Sigmoid colon (tissue), 4 donors: ENCODE data around the gene LCE3D.

Experiments
- CTCF ChIP-seq, 4 experiments: fragments of 450-650 bp in 3 of 4; fragments of 200-600 bp in 1 of 4; IDR thresholded peaks; one replicate each; pipeline ENCODE4 v1.5.1; 2016 to 2019; ENCODE audit warnings: antibody characterized with exemption in 4 of 4, mild to moderate bottlenecking in 3 of 4, moderate library complexity in 2 of 4
- EP300 ChIP-seq, 4 donors: sonication (generic); formaldehyde crosslinking; IDR thresholded peaks; one replicate each; pipeline ENCODE4 v1.6.1; 2017; ENCODE audit warnings: antibody characterized with exemption in 4 of 4
- POLR2A ChIP-seq, 2 donors: fragments of 450-650 bp; IDR thresholded peaks; one replicate each; pipeline ENCODE4 v1.6.1; 2016; ENCODE audit warnings: antibody characterized with exemption in 2 of 2, mild to moderate bottlenecking in 2 of 2, moderate library complexity in 2 of 2
- POLR2AphosphoS5 ChIP-seq, 4 donors: sonication (generic); formaldehyde crosslinking; IDR thresholded peaks; one replicate each; pipeline ENCODE4 v1.6.1; 2017; ENCODE audit warnings: antibody characterized with exemption in 4 of 4

GRCh38 chr1:152621993-152622392, 41.7 kb upstream of the LCE3D start:
- TF ChIP-seq CTCF (IDR thresholded peaks at IDR 0.05) (no peak), POLR2A (IDR thresholded peaks at IDR 0.05) (no peak), POLR2AphosphoS5 (IDR thresholded peaks at IDR 0.05) (no peak), EP300 (IDR thresholded peaks at IDR 0.05) (no peak)
